HG03439 (cell line): Measurements from ENCODE around the gene TSHZ1.
"Not testable (repeated sequence)": the region's sequence is repeated elsewhere in the genome, so short reads cannot be mapped to it uniquely, and the experiment has no call there.

Experiments
- ATAC-seq: cut with Tn5 transposase; IDR thresholded peaks from one replicate; pipeline ENCODE4 v1.9.1; 2021; ENCODE audit warnings: mild to moderate bottlenecking, moderate library complexity; ENCODE audit not compliant: unreplicated experiment

TSHZ1 gene

DNA sequence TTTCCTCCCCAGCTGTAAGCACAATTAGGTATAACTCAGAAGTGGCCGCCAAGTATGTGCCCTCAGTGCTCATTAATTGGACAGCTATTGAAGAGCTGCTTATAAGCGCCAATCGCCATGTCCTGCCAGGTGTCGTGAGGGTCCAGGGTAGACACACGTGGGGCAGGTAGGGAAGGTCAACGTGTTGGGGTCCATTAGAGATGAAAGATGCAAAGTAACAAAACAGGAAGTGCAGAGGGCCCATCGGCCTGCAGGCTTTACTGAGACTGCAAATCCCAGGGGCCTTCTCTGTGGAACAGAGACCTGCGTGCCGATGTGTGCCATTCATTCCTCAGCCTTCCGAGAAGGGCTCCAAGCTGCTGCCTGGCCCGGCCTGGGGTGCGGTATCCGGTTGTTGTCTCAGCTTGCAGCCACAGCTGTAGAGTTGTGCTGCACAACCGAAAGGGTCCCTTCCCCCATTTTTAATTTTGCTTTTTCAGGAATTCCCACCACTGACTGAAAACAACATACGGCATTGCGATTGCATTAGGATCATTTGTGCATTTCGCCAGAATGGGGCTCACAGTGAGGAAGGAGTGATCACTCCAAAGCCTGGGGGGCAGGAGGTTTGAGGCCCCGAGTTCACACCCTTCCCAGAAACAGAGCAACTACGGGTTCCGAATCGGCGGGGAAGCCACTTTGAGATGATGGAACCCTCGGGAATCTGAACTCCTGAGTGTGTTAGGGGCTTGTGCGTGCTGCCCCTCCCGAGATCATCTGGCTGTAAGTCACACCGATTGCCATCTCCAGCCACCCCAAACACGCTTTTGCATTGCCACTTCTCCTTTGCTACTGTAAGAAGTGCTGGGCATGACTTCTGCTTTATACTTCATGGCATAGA is 94.3 kb downstream of the TSHZ1 start:
- no peak for ATAC-seq

DNA sequence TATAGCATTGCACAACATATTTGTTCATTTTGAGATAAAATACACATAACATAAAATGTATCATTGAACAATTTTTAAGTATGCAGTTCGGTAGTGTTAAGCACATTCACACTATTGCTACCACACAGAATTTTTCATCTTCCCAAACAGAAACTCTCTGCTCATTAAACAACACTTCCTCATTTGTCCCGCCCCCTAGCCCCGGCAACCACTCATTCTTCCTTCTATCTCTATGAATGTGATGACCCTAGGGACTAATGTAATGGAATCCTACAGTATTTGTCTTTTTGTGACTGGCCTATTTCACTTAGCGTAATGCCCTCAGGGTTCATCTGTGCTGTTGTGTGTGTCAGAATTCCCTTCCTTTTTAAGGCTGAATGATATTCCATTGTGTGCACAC is 95.4 kb downstream of the TSHZ1 start:
- no peak for ATAC-seq

- no peak for ATAC-seq
These were observed 96.9 kb downstream of the TSHZ1 start for GRCh38 chr18:75307530-75307929.

GRCh38 chr18:75309564-75309963 is 99.0 kb downstream of the TSHZ1 start:
- no peak for ATAC-seq

DNA sequence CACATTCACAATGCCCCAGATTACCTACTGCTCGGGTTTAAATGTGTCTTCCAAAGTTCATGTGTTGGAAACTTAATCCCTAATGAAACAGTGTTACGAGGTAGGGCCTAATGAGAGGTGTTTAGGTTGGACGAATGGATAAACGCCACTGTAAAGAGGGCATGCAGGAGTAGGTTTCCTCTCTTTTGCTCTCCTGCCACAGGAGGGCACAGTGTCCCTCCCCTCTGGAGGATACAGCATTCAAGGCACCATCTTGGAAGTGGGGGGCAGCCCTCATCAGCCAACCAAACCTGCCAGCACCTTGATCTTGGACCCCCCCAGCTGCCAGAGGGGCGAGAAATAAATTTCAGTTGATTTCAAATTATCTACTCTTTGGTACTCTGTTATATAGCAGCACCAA is 103.5 kb downstream of the TSHZ1 start:
- ATAC-seq: no peak

- ATAC-seq: no peak
These were observed 104.0 kb downstream of the TSHZ1 start for GRCh38 chr18:75314606-75315005.

GRCh38 chr18:75316223-75316622 is 105.6 kb downstream of the TSHZ1 start:
- no peak for ATAC-seq

- ATAC-seq: no peak
These were observed 106.2 kb downstream of the TSHZ1 start for GRCh38 chr18:75316826-75317225.

DNA sequence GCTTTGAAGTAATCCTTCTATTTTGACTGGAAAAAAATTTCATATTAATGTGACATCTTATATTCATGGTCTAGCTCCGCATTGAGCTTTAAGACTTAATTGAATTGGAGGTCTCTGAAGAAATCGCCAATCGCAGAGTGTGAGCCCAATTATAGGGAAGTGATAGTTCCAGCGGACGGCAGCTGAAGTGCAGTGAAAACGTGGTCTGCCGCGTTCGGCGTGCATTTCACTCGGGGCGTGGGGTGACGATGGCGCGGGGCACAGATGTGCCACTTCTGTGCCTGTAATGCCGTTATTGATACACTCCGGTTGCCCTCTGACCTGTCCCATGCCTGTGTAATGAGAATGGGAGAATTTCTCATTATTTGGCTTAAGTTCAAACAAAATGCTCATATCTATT is 106.7 kb downstream of the TSHZ1 start:
- no peak for ATAC-seq

- no peak for ATAC-seq
These were observed 107.1 kb downstream of the TSHZ1 start for GRCh38 chr18:75317703-75318102.

GRCh38 chr18:75319905-75320304 is 109.3 kb downstream of the TSHZ1 start:
- no peak for ATAC-seq

GRCh38 chr18:75320506-75320905 is 109.9 kb downstream of the TSHZ1 start:
- ATAC-seq: no peak

- ATAC-seq: no peak
These were observed 110.8 kb downstream of the TSHZ1 start for GRCh38 chr18:75321431-75321830.

- no peak for ATAC-seq
These were observed 111.6 kb downstream of the TSHZ1 start for GRCh38 chr18:75322206-75322605.

DNA sequence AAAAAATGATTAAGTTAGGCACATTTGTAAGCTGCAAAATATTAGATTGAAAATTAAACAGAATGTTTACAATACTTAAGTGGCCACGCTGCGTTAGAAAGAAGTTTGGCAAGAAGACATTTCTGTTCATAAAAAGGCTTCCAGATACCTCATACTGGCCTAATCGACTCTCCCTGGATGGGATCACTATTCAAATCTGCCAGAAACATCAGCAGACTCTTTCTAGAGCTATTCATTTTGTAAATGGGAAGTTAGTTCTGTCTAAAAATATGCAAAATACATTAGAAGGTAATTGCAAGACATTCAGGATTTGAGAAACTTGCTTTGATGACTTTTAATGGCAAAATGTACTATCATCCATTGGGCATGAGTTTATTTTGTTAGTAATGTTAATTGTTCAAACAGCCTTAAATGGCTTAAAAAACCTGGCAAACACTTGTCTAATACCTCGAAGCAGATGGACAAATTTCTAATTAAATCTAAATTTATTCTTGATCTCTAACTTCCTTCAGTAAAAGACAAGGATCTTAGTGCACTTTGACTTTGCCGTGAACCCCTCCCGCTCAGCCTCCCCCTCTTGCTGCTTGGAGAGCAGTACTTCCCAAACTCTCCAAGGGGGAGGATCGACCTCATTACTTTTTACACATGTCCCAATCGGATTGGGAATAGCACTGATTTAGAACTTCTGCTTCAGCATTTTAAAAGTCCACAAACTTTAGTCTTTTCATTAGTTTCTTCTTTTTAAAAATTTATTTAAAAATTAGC is 113.4 kb downstream of the TSHZ1 start:
- no peak for ATAC-seq

DNA sequence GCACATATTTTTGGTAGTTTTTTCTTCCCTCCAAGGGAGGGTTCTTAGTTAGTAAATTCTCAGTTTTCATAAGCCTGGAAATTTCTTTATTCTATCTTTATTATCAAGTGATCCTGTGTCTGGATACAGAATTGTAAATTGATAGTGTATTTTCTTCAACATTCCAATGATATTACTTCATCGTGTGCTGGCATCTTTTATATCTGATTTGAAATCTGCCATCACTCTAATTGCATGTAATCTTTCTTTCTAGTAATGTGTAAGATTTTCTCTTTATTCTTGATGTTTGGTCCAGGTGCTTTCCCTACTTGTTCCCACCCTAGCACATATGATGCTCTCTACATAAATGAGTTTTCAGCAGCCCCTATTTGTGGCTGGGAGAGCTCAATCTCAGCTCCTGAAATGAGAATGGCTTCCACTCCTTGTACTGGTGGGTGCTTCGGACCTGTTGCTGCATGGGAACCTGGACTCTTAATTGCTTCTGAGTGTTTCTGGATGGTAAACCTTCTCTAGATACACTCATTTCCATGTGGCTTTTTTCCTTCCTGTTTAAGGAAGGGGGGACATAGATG is 114.2 kb downstream of the TSHZ1 start:
- ATAC-seq: no peak

DNA sequence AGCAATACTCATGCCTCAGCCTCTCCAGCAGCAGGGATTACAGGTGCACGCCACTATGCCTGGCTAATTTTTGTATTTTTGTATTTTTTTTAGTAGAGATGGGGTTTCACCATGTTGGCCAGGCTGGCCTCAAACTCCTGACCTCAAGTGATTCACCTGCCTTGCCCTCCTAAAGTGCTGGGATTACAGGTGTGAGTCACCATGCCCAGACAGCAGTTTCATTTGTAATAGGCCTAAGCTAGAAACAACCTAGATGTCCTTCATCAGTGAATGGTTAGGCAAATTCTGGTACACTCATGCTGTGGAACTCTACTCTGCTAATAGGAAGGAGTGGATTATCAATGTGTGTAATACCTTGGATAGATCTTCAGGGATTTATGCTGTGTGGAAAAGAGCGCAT is 119.2 kb downstream of the TSHZ1 start:
- not testable (repeated sequence) for ATAC-seq

DNA sequence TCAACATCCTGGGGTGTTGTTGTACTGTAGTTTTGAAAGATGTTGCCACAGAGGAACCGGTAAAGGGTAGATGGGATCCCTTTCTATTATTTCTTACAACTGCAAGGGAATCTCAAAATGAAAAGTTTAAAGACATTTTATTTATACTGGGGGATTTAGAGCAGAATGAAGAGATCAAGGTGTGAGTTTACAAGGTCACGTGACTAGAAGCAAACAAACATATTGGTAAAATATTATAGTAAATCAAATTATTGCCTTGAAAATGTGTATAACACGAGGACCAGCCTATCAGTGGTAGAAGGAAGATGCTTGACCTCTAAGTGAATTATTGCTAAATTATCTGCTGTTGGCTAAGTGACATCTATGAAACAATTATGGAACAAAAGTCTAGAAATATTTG is 119.7 kb downstream of the TSHZ1 start:
- no peak for ATAC-seq

- ATAC-seq: no peak
These were observed 124.3 kb downstream of the TSHZ1 start for GRCh38 chr18:75334869-75335268.

GRCh38 chr18:75335511-75335910 is 124.9 kb downstream of the TSHZ1 start:
- ATAC-seq: no peak

DNA sequence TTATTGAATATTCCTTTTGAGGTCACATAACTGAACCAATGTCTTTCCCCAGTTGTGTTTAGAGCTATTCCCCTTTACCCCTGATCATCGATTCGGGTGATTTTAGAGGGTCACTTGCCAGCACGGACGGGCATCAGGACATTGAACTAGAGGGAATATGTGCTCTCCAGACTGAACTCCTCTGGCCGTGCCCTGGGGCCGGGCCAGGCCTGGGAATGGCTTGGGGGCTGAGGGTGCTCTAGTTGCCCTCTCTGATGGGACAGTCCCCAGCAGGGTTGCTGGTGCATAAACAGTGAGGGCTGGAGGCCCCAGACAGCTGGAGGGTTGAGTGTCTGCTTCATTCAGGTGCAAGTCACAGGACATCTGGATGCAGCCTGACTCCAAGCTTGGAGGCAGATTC is 126.2 kb downstream of the TSHZ1 start:
- no peak for ATAC-seq

GRCh38 chr18:75337348-75337747 is 126.8 kb downstream of the TSHZ1 start:
- ATAC-seq: no peak
